Calu3 (cell line): ENCODE results near the gene ATP10B. TPM values are rescaled to one million over a fixed set of nuclear protein-coding genes. Genes with fewer than 3 reads are reported as not detected.

Source experiments
- BruUV-seq: library from RNA; stranded (reverse); fragments of 400-500 nt; replicated peaks from 2 replicates; lab custom pipeline; 2021; lab: Mats Ljungman, UMichigan
- CTCF ChIA-PET: fragments of 300-600 bp; sonication (Branson Sonifier 250); formaldehyde crosslinking; loops from one replicate; lab custom pipeline; 2022; ENCODE audit warnings: antibody characterized with exemption; lab: Charles Lee
- DNase-seq: peaks from one replicate; pipeline ENCODE4 v3.0.0; 2022
- H3K27ac Mint-ChIP-seq: one replicate; pipeline ENCODE4 v1.8.0; 2022; ENCODE audit warnings: mixed read lengths; ENCODE audit not compliant: unreplicated experiment
- H3K27me3 Mint-ChIP-seq: one replicate; pipeline ENCODE4 v1.8.0; 2022; ENCODE audit warnings: mixed read lengths; ENCODE audit not compliant: unreplicated experiment
- H3K36me3 Mint-ChIP-seq: one replicate; pipeline ENCODE4 v1.8.0; 2022; ENCODE audit warnings: mild to moderate bottlenecking, moderate library complexity, mixed read lengths; ENCODE audit not compliant: insufficient read depth, unreplicated experiment
- H3K4me1 Mint-ChIP-seq: one replicate; pipeline ENCODE4 v1.8.0; 2022; ENCODE audit warnings: mild to moderate bottlenecking, low read depth, mixed read lengths; ENCODE audit not compliant: unreplicated experiment
- H3K4me3 Mint-ChIP-seq: one replicate; pipeline ENCODE4 v1.8.0; 2022; ENCODE audit warnings: mild to moderate bottlenecking, low read depth, moderate library complexity, mixed read lengths; ENCODE audit not compliant: unreplicated experiment
- H3K9me3 Mint-ChIP-seq: one replicate; pipeline ENCODE4 v1.8.0; 2022; ENCODE audit warnings: low read depth, mixed read lengths; ENCODE audit not compliant: unreplicated experiment
- CTCF ChIP-seq: fragments of 200-600 bp; IDR thresholded peaks from one replicate; pipeline ENCODE4 v1.8.0; 2022; ENCODE audit warnings: antibody characterized with exemption; ENCODE audit not compliant: unreplicated experiment
- intact Hi-C: fragments of 100-400 bp; cut with micrococcal nuclease; formaldehyde crosslinking; loops from one replicate; pipeline ENCODE4 v1.10.0; 2022; ENCODE audit not compliant: unreplicated experiment
- total RNA-seq: library from RNA; stranded (reverse); gene quantifications from 2 replicates; pipeline ENCODE4 v1.2.3, GENCODE V29; 2022

Gene ATP10B
- total RNA-seq, 1 experiment from 2014 or later = 1.4 TPM

- no peak for TF ChIP-seq CTCF
- Mint-ChIP-seq H3K36me3 (no peaks in the 10 kb centered on the region), H3K27me3 (peaks cover 26% of the 10 kb centered on the region), H3K9me3 (peaks cover 2% of the 10 kb centered on the region), H3K4me1 (no peaks in the 10 kb centered on the region), H3K27ac (no peak overlapping the region), H3K4me3 (no peak overlapping the region)
- intact Hi-C loops = no loop called here
- CTCF ChIA-PET = interaction anchor here (0.7 kb wide), 1 partner anchor 1182 kb away, joined by 3 read pairs; no protein-coding TSS in a partner anchor
- BruUV-seq = no TSS peak
- no peak for DNase-seq
Measured at GRCh38 chr5:160547872-160548271, 304.1 kb downstream of the ATP10B start.

DNA sequence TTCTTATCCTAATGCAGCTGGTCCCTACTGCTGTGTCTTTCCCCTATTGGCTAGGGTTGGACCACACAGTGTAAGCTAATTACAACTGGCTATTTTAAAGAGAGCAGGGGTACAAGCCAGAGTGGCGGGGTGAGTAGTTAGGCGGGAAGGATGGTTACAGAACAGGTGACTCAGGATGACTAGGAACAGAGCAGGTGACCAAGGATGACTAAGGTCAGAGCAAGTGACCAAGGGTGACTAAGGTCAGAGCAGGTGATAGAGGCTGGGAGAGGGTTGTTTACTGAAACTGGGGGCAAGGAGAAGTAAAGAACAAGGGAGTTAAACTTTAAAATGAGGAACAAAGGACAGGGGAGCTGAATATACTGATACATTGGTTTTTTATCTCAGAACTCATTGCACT is 304.9 kb downstream of the ATP10B start:
- TF ChIP-seq CTCF = no peak
- Mint-ChIP-seq H3K36me3 (no peaks in the 10 kb centered on the region), H3K9me3 (peaks cover 2% of the 10 kb centered on the region), H3K27me3 (peaks cover 18% of the 10 kb centered on the region), H3K4me1 (no peaks in the 10 kb centered on the region), H3K4me3 (no peak overlapping the region), H3K27ac (no peak overlapping the region)
- BruUV-seq = no TSS peak
- intact Hi-C loops = no loop called here
- DNase-seq = no peak
- CTCF ChIA-PET = no interaction called here

DNA sequence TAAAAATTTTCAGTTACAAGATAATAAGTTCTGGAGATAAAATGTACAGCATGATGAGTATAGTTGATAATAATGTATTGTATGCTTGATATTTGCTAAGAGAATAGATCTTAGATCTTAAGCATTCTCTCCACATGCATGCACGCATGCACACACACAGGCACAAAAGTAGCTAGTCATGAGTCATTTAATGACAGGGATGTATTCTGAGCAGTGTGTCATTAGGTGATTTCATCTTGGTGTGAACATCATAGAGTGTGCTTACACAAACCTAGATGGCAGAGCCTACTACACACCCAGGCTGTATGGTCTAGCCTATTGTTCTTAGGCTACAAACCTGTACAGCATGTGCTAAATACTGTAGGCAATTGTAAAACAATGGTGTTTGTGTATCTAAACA is 306.2 kb downstream of the ATP10B start:
- H3K36me3 Mint-ChIP-seq = no peaks in the 10 kb centered on the region

GRCh38 chr5:160543395-160543794 is 308.6 kb downstream of the ATP10B start:
- DNase-seq = no peak
- CTCF ChIA-PET = interaction anchor here (1.0 kb wide), 1 partner anchor 9 kb away, joined by 4 read pairs; no protein-coding TSS in a partner anchor
- H3K9me3 Mint-ChIP-seq = peaks cover 2% of the 10 kb centered on the region
- no TSS peak for BruUV-seq
- TF ChIP-seq CTCF = no peak
- no peaks in the 10 kb centered on the region for H3K4me1 Mint-ChIP-seq
- peaks cover 14% of the 10 kb centered on the region for H3K27me3 Mint-ChIP-seq
- intact Hi-C loops = no loop called here
- H3K27ac Mint-ChIP-seq = no peak overlapping the region
- no peak overlapping the region for H3K4me3 Mint-ChIP-seq
- no peaks in the 10 kb centered on the region for H3K36me3 Mint-ChIP-seq

More for the DNA sequence above, 306.2 kb downstream of the ATP10B start:
- Mint-ChIP-seq H3K9me3 (peaks cover 2% of the 10 kb centered on the region), H3K4me1 (no peaks in the 10 kb centered on the region), H3K27ac (no peak overlapping the region), H3K27me3 (peaks cover 14% of the 10 kb centered on the region), H3K4me3 (no peak overlapping the region)
- CTCF ChIA-PET = no interaction called here
- BruUV-seq = no TSS peak
- DNase-seq = no peak
- intact Hi-C loops = no loop called here
- TF ChIP-seq CTCF = no peak
